Heart right ventricle (tissue), 16 donors: ENCODE data around the gene TPO. TPM values are rescaled to one million over a fixed set of nuclear protein-coding genes. Genes with fewer than 3 reads are reported as not detected.

Experiments used
- ATAC-seq, 8 donors: fragments of 200-7000 bp; cut with Tn5 transposase; one replicate each; pipeline ENCODE4 v1.9.1; 2020; ENCODE audit warnings: mild to moderate bottlenecking in 8 of 8, moderate library complexity in 8 of 8, moderate number of reproducible peaks in 1 of 8
- DNase-seq, 2 donors: peaks; one replicate each; pipeline ENCODE4 v3.0.0-alpha.2; 2020
- H3K27ac ChIP-seq, 10 donors: fragments of 200-600 bp; sonication (generic) in 2 of 10; one replicate each; pipeline versions ENCODE4 v1.5.0 to v1.8.0; 2020 to 2022; ENCODE audit warnings: mild to moderate bottlenecking in 3 of 10
- H3K27me3 ChIP-seq, 7 donors: fragments of 200-600 bp; one replicate each; pipeline ENCODE4 v1.8.0; 2021 to 2022; ENCODE audit warnings: mild to moderate bottlenecking in 2 of 7
- H3K36me3 ChIP-seq, 9 donors: fragments of 200-600 bp; sonication (generic) in 1 of 9; one replicate each; pipeline versions ENCODE4 v1.5.0 to v1.8.0; 2020 to 2022; ENCODE audit warnings: mild to moderate bottlenecking in 2 of 9
- H3K4me1 ChIP-seq, 9 donors: fragments of 200-600 bp; sonication (generic) in 1 of 9; one replicate each; pipeline versions ENCODE4 v1.5.0 to v1.8.0; 2020 to 2022; ENCODE audit warnings: mild to moderate bottlenecking in 4 of 9
- H3K4me3 ChIP-seq, 10 donors: fragments of 200-600 bp; sonication (generic) in 2 of 10; one replicate each; pipeline versions ENCODE4 v1.5.0 to v1.8.0; 2020 to 2022; ENCODE audit warnings: mild to moderate bottlenecking in 7 of 10, moderate library complexity in 2 of 10
- H3K9me3 ChIP-seq, 11 donors: fragments of 200-600 bp in 10 of 11; sonication (generic) in 2 of 11; one replicate each; pipeline versions ENCODE4 v1.5.0 to v1.8.0; 2013 to 2022; ENCODE audit warnings: mild to moderate bottlenecking in 2 of 11, control low read depth in 1 of 11, moderate library complexity in 1 of 11
- CTCF ChIP-seq, 9 donors: fragments of 200-600 bp; sonication (generic) in 2 of 9; IDR thresholded peaks; one replicate each; pipeline versions ENCODE4 v1.5.0 to v1.8.0; 2021 to 2022; ENCODE audit warnings: antibody characterized with exemption in 9 of 9, mild to moderate bottlenecking in 5 of 9, moderate library complexity in 1 of 9
- WGBS, 2 donors: extraction: QIAGEN DNeasy Blood & Tissue Kit; methylation state at CpG; one replicate each; pipeline ENCODE4 v1.1.7; 2013; ENCODE audit warnings: inconsistent platforms in 1 of 2; 5-methylcytosine and 5-hydroxymethylcytosine counted together
- intact Hi-C, 10 donors: fragments of 100-400 bp; cut with DNase I; formaldehyde crosslinking; loops; one replicate each; pipeline versions ENCODE4 v1.11.1 to v1.14.2; 2022
- polyA plus RNA-seq, 2 donors: library from polyadenylated mRNA; stranded (reverse); fragments of 200-250 nt; gene quantifications; one replicate each; pipeline ENCODE4 v1.2.3, GENCODE V29; 2013
- total RNA-seq, 10 donors: library from RNA; stranded (reverse); fragmentation: NEBNext Ultra II Directional in 3 of 10; extraction: Animal tissue kit (Norgen Biotek cat#: 25700) in 3 of 10; gene quantifications; one replicate each; pipeline versions ENCODE4 v1.2.1 to v1.2.4, GENCODE V29; 2021 to 2023
- donor health status: Arrhythmogenic right ventricular cardiomyopathy.
- donor health status: ischemic (EF 13 %, LVEDD 7.1; RV severe dilation, severe dysfunction).
- donor health status: healthy with polysubstance abuse.
- donor health status: DM: no; HTN: yes; CAD: no.
- donor health status: DM: no; HTN: no; CAD: no.
- donor health status: ischemic (EF 25% LVEDD 6.9; RV normal size, moderate dysfunction).
- donor health status: ischemic (EF 25% LVEDD 5.7; RV mildly dilated, moderate dysfunction).
- donor health status: healthy.
- donor health status: DM: yes; HTN: yes; CAD: no.
- donor health status: Ischemic cardiomyopathy.
- donor health status: ischemic (EF 35%, LVEDD 5.7; RV mildly dilated, moderate dysfunction).
- donor health status: nonischemic (EF 11% LVEDD 7.7; RV severe dilation, severe dysfunction).
- donor health status: DM: yes; HTN: yes; CAD: no.
- donor health status: PGD.
- donor health status: ischemic (EF 29% LVEDD 5.4; RV normal size, mild dysfunction).
- donor health status: nonischemic (EF 23%, LVEDD 6.1; RV moderate dilation, normal function).

The TPO gene
- total and polyA plus RNA-seq, 12 donors = 0.85 to 22.1 (median 6.4) TPM

- WGBS, 2 donors = 85 to 90% methylated on average over 11 of the region's 11 CpGs
These were observed 23.8 kb downstream of the TPO start for GRCh38 chr2:1437101-1437500.

GRCh38 chr2:1437537-1437936 is 24.3 kb downstream of the TPO start:
- TF ChIP-seq CTCF (IDR thresholded peaks at IDR 0.05) = no peak
- H3K27ac ChIP-seq = no peak overlapping the region
- 84 to 85% methylated on average over 4 of the region's 4 CpGs for WGBS, 2 donors
- ATAC-seq = no peak
- H3K4me1 ChIP-seq = no peaks in the 10 kb centered on the region
- no peaks in the 10 kb centered on the region for H3K9me3 ChIP-seq
- no peak overlapping the region for H3K4me3 ChIP-seq
- DNase-seq = no peak
- no peaks in the 10 kb centered on the region for H3K27me3 ChIP-seq
- H3K36me3 ChIP-seq = peaks cover 0 to 30% (median 0%) of the 10 kb centered on the region in 9 donors
- intact Hi-C loops = no loop called here

More at GRCh38 chr2:1437101-1437500, 23.8 kb downstream of the TPO start:
- intact Hi-C loops = no loop called here
- ATAC-seq (no peak), DNase-seq (no peak)
- H3K9me3 ChIP-seq = no peaks in the 10 kb centered on the region
- H3K36me3 ChIP-seq = peaks cover 0 to 30% (median 0%) of the 10 kb centered on the region in 9 donors
- H3K4me1 ChIP-seq = no peaks in the 10 kb centered on the region
- no peak overlapping the region for H3K4me3 ChIP-seq
- no peaks in the 10 kb centered on the region for H3K27me3 ChIP-seq
- no peak overlapping the region for H3K27ac ChIP-seq
- TF ChIP-seq CTCF (IDR thresholded peaks at IDR 0.05) = no peak

DNA sequence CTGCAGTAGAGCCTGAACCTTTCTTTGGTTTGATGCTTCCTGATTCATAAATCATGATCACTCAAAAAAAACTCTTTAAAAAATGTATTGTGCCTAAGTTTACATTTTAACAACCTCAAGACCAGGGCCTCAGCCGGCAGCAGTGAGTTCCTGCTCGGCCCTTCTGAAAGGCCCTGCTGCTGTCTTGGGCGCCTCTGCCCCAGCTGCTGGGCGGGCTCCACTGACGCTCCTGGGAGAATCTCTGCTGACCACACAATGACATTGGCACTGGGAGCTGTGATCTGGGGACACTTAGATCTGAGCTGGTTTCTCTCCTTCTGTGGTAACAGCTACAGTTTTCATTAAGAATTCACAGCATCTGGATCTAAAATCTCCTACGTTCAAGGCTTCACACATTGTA is 25.7 kb downstream of the TPO start:
- Histone ChIP-seq H3K36me3 (peaks cover 0 to 22% (median 0%) of the 10 kb centered on the region in 9 donors), H3K4me3 (no peak overlapping the region), H3K27me3 (no peaks in the 10 kb centered on the region), H3K9me3 (no peaks in the 10 kb centered on the region), H3K4me1 (no peaks in the 10 kb centered on the region), H3K27ac (no peak overlapping the region)
- intact Hi-C loops = no loop called here
- TF ChIP-seq CTCF (IDR thresholded peaks at IDR 0.05) = no peak
- DNase-seq (no peak), ATAC-seq (no peak)
- 84% methylated on average over 6 of the region's 6 CpGs for WGBS, 2 donors

DNA sequence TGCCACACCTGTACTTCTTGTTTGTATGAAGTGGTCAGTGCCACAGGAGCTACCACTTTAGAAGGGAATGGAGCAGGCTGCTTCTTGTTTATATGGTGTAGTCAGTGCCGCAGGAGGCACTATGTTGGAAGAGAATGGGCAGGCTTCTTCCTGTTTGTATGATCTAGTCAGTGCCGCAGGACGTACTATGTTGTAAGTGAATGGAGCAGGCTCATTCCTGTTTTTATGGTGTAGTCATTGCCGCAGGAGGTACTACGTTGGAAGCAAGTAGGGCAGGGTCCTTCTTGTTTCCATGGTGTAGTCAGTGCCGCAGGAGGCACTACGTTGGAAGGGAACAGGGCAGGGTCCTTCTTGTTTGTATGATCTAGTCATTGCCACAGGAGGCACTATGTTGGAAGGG is 27.3 kb downstream of the TPO start:
- TF ChIP-seq CTCF (IDR thresholded peaks at IDR 0.05) = no peak
- no peak overlapping the region for H3K27ac ChIP-seq
- no peak for DNase-seq
- 84 to 92% methylated on average over 7 of the region's 7 CpGs for WGBS, 2 donors
- intact Hi-C loops = no loop called here
- no peak for ATAC-seq
- H3K4me1 ChIP-seq = no peaks in the 10 kb centered on the region
- H3K4me3 ChIP-seq = no peak overlapping the region
- H3K9me3 ChIP-seq = no peaks in the 10 kb centered on the region
- peaks cover 0 to 16% (median 0%) of the 10 kb centered on the region in 9 donors for H3K36me3 ChIP-seq
- no peaks in the 10 kb centered on the region for H3K27me3 ChIP-seq
